GM21619 (cell line): ENCODE results near the gene TUBGCP2.
"Not testable (repeated sequence)": the region's sequence is repeated elsewhere in the genome, so short reads cannot be mapped to it uniquely, and the experiment has no call there.

Source experiments
- ATAC-seq: cut with Tn5 transposase; IDR thresholded peaks from one replicate; pipeline ENCODE4 v1.9.1; 2021; ENCODE audit not compliant: unreplicated experiment

The TUBGCP2 gene

DNA sequence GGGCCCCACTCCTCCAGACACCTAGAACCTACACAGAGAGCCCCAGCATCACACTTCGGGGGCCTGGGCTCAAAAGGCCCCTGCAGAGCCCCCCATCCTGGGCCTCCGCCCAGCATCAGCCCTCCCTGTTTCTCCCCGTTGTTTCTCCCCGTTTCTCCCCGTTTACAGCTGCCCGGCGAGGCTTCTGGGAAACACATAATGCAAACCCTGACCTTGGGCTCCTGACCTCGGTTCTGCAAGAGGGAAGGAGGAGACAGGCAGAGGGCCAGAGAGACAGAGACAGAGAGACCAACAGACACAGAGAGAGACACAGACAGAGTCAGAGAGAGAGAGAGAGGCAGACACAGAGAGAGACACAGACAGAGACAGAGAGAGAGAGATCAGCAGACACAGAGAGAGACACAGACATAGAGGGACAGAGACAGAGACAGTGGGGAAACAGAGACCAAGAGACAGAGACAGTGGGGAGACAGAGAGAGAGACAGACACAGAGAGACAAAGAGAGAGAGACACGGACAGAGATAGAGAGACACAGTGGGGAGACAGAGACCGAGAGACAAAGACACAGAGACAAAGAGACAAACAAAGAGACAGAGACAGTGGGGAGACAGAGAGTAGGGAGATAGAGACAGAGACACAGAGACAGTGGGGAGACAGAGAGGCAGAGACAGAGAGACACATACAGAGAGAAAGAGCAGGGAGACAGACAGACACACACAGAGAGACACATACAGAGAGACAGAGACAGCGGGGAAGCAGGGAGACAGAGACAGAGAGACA, 58.5 kb downstream of the TUBGCP2 start:
- no peak for ATAC-seq

DNA sequence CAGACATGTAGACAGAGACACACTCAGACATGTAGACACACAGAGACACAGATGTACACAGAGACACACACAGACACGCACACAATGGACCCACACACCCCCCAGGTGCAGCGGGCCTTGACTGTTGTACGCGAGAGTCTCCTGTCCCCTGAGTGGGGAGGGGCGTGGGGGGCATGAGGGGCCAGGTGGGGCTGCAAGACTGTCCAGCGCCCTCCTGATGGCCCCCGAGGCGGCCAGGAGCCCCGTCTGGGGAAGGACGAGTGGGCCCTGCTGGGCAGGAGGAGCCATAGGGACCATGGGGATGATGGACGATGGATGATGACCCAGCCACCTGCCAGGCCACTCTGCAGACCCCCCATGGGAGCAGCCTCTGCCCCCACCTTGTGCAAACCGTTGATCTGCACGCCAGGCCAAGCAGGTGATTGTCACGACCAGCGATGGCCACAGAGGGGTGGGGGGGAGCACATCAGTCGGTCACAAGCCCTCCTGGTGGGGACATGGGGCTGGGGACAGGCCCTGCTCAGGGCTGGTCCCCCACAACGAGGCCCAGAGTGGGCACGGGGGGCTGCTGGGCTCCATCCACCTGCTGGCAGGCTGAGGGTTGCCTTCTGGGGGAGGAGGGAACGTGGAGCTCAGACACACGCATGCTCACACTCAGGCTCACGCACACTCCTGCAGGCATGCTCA, 59.4 kb downstream of the TUBGCP2 start:
- ATAC-seq: no peak

DNA sequence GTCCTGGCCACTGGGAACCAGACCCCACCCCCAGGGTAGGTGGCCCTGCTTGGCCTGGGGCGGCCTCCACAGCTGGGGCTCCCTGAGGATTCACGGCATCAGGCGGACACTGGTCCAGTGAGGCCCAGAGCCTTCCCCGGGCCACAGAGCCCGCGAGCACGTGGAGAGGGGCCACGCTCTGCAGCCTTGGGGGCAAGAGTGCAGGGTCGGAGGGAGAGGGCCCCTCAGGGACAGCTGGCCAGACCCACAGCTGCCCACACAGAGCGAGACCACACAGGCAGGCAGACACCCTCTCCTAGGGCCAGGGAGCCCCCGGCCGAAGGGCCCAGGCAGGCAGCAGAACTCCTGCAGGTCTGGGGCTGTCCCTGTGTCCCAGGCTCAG, 60.3 kb downstream of the TUBGCP2 start:
- ATAC-seq: no peak

DNA sequence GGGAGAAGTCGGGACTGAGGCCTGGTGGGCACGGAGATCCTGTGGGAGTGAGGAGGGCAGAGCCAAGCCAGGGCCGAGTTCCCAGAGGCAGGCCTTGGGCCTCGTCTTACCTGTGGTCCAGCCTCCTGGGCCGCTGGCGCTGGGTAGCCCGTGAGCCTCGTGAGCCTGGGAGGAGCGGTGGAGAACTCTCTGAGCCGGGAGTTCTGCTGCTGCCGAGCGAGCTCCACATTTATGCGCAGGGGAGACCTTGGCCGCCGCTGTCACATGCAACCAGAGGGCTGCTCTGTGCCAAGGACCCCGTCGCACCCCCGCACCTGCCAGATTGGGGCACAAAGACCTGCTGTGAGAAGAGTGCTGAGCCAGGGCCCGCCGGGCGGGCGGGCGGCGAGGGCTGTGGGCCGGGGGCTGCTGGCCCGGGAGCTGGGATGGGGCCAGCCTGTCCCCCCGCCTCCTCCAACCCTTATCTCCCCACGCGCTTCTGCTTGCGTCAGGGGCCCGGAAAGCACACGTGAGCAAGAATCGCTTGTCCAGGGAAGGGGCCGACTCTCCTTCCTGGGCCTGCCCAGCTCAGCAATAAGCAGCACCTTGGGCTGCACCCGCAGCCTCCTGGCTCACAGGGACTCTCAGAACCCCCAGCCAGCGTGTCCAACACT, 60.9 kb downstream of the TUBGCP2 start:
- no peak for ATAC-seq

DNA sequence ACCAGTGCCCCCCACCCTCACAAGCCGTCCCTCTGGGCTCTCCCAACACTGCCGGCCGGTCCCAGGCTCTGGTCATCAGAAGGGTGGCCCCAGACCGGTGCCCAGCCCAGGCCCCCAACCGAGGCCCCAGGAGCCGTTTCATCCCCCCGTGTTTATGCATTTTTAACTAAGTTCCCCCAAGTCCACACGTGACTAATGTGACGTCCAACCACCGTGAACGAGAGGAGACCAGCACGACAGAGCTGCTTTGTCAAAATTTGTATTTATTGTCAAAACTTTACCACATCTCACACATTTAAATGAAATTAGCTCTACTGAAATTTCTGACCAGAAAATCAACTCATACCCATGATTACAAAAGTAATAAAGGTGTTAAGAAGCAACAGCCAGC, 62.4 kb downstream of the TUBGCP2 start:
- no peak for ATAC-seq

DNA sequence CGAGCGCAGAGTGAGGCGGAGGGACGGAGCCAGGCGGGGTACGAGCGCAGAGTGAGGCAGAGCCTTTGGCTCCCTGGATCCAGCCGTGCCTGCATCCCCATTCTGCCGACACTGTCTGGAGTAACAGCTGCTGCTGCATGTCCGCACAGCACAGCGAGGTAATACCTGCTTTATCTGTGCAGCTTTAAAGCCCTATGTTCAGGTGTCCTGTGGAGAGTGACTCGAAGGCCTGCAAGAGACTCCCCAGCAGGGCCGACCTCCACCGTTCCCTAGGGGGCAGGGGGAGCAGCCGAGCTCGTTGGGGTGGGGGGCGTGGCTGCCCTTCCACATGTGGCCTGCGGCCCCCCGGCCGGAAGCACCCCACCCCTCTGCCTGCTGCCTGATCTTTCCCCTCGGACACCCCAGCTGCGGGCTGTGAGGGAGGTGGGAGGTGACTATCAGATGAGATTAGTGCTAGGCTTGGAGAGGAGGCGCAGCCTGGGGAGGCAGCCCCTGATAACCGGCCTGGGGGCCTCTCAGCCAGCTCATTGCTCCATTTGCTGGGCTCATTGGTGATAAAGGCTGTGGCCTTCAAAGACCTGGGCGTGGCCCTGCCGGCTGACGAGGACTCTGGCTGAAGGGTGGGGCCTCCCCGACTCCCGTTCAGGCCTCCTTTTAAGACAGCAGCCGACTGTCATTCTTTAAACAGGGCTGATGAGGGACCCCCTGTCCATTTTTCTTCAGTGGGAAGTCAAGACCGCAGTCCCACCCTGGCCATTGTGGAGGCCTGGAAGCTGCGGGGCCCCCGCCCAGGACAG, 63.0 kb downstream of the TUBGCP2 start:
- no peak for ATAC-seq

DNA sequence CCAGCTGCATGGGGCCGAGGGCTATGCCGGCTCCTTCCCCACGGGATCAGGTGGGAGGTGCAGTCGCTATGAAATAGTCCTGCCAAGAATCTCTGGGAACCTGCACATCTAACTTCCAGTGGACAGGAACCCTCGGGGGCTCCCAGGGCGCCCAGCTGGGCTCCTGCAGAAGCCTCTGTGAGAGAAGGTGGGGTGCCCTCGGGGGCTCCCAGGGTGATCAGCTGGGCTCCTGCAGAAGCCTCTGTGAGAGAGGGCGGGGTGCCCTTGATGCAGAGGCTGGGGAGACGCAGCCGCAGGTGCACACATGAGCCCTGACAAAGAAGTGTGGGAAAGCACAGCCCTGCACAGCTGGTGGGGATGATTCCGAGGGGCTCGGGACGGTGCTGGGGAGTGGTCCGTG, 65.1 kb downstream of the TUBGCP2 start:
- no peak for ATAC-seq

DNA sequence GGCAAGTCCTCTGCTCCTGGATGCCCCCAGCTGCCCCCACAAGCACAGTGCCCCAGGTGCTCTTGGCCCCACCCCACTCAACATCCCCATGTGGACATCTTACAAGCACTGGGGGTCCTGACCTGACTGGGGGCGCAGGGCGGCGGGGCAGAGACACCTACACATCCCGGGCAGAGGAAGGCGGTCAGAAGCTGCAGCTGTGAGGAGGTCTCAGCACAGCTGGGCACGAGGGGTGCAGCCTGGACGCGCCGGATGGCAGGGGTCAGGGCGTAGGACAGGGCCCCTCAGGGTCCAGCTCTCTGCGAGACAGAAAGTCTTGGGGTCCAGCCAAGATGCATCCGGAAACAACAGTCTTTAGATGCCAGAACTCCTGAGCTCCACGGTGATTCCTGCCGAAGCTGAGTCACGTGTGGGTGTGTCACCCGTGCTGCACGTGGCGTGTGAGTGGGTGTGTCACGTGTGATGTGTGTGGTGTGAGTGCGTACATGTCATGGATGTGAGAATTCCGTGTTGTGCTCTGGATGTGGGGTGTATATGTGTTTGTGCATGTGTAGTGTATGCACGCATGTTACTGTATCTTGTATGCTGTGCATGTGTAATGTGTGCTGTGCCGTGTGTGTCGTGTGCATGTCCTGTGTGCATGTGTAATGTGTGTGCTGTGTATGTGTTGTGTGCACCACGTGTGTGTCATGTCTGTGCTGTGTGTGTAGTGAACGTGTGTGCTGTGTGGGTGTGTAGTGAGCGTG, 65.9 kb downstream of the TUBGCP2 start:
- no peak for ATAC-seq

DNA sequence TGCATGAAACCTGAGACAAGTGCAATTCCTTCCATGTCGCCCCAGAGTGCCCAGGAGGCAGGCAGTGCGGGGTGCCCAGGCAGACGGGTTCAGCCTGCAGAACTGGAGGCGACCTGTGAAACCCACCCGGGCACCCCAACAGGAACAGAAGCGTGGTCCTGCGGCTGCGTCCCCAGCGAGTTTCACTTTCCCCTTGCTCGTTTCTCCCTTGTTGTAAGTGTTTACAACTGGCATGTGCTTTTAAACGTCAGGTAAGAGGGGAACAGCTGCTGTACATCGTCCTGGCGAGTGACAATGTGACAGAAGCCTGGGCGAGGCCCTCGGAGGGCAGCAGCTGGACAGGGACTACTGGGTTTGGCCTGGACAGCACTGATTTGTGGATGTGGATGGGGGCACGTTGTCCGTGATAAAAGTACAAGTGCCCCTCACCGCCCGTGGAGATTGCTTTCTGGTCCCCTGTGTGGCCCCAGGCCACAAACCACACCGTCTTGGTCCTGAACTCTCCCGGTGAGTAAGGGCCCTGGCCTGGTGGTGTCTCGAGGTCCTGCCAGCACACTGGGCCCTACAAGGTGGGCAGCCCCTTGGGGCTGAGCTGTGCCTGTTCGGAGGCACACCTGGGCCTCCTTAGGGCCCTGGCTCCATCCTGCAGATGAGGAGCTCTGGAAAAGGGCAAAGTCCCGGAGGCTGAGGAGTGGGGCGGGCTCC, 67.0 kb downstream of the TUBGCP2 start:
- ATAC-seq: peak; percentile 64

DNA sequence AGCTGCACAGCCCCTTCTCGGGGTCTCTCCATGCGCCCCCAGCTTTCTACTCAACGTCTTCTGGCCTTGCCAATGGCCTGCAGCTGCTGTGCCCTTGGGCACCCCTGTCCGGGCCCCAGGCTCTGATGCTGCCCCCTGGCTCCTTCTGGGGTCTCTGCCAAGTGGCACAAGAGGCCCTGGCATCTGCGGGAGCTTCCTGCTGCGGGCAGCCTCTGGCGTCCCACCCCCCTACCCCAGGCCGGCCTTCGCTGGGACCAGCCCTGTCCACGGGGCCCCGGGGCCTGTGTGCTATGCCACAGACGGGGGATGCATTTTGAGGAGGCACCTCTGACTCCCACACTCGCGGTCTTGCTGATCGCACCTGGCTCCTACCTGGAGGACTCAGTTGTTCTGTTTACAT, 68.7 kb downstream of the TUBGCP2 start:
- no peak for ATAC-seq

DNA sequence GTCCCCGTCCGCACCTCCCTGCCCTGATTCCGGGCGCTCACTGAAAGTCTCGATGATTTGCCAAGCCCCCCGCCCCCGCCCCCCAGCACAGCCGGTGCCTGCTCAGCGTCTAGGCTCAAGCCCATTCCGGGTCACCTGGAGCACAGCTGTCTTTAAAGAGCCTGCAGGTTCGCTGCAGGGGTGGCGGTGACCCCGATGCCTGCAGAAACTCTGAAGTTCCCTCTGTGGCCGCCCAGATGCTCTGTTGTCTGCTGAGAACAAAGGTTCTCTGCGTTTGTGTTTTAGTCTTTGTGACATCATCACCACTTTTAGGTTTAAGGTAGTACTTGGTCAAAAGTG, 70.2 kb downstream of the TUBGCP2 start:
- no peak for ATAC-seq

DNA sequence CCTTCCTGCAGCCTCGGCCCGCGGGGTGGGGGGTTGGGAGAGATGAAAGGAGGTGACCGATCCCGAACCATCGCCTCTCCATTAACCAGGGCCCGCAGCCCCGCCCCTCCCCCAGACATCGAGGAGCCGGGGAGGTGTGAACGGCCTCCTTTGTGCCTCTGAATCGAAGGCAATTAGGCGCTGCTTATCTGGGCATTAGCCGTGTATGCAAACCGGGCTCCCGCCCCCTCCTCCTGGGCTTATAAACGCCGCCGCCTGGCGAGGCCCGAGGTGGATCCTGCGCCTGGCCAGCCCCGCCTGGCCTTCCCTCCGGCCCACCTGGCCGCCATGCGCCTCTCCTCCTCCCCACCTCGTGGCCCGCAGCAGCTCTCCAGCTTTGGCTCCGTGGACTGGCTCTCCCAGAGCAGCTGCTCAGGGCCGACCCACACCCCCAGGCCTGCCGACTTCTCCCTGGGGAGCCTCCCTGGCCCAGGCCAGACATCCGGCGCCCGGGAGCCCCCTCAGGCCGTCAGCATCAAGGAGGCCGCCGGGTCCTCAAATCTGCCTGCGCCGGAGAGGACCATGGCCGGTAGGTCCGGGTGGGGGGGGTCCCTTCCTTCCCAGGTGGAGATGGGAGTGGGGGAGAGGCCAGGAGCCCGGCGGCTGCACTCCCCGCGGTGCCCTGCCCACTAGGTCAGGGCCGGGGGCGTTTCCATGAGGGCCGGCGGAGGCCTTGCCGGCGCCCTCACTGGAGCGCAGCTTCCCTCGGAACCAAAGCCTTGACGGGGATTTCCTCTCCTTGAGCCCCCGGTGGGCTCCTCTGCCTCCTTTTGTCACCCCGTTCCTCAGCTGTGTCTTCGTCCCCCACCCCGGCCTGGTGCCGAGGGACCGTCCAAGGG, 70.8 kb downstream of the TUBGCP2 start, which contains the start of gene VENTX:
VENTX (plus strand) TSS at position 268 of the 878 bp plus-strand sequence; CDS start at position 328, 60 bp downstream.
- ATAC-seq: no peak

DNA sequence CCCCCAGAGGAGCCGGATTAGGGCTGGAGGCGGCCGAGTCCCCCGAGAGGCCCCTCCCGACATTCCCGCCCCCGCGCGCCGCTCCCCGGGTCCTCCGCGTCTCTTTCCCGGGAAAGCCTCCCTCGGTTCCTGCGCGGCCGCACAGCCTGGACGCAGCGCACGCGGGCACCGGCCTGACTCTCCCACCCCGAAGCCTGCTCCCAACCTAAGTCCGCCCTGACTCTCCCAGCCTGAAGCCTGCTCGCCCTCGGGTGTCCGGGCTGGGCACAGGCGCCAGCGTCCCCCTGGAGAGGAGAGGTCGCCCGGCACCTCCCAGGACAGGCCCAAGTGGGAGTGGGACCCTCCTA, 71.5 kb downstream of the TUBGCP2 start:
- ATAC-seq: no peak

DNA sequence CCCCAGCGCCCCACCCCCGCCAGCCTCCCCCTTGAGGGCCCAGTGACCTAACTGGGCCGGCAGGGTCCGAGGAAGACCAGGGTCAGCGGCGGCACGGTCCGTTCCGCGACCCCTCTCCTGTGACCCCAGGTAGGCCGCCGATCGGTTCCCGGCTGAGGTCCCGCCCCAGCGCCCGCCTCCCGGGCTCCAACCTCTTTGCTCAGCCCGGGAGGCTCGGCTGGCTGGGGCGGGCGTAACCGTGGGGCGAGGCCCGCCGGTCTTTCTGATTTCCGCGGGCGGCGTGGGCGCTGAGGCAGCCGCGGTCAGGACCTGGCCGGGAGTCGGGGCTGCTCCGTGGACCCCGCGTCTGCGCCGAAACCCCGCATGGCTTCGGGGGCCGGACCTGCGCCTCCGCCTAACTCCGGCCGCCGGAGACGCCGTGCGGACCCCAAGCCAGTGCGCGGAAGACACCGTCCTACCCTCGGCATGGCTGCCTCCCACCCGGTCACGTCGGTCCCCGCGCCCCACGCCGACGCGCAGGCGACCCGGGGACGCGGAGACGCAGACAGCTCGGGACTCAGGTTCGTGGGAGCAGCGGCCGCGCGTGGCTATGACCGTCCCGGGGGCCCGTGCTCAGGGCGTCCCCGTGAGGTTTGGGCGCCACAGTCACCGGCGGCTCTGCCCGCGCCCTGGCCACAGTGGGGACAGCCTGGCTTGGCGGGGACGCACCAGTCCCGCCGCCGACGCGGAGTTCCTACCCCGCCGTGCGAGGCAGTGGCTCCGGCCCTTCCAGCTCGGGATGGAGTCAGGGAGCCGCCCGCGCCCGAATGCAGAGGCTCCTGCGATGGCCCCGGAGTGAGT, 72.1 kb downstream of the TUBGCP2 start:
- ATAC-seq: no peak

DNA sequence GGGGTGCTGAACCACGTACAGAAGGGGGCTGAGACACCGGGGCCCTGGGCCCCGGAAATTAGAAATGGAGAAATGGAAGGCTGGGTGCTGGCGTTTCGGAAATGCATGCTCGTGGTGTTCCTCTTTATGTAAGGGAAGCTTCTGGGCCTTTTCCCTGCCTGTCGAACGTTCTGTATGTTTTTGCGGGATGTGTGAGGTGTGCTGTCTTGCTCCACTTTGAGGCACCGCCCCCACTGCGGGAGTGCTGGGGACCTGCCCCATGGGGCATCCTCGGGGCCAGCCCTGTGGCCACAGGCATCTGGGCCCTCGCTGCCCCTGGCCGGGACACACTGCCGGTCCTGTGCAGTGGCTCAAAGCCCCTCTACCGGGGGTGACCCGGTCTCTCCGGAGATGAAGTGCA, 72.7 kb downstream of the TUBGCP2 start:
- no peak for ATAC-seq

DNA sequence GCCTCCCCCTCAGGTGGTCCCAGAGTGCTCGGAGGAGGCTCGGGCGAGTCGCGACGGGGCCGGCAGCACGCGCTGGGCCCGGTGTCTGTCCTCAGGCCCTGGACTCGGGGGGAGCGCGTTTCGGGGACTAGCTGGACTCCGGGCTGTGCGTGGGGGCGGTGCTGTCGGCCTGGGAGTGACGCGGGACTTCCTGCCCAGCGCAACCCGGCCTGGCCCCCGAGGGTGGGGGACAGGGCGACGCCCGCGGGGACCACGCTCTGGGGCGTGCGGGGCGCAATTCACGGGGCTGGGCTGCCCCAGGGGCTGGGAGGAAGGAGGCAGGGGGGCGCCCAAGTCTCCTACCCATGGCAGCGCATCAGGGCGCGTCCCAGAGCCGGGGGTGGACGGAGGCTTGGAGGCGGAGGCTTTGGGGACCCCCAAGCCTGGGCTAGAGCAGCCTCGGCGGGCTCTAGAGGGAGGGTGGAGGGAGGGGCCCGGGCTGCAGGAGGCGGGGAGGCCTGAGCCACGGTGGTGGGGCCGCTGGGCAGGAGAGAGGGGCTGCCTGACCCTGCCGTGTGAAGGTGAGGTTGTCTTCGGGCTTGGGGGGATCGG, 73.3 kb downstream of the TUBGCP2 start:
- no peak for ATAC-seq

DNA sequence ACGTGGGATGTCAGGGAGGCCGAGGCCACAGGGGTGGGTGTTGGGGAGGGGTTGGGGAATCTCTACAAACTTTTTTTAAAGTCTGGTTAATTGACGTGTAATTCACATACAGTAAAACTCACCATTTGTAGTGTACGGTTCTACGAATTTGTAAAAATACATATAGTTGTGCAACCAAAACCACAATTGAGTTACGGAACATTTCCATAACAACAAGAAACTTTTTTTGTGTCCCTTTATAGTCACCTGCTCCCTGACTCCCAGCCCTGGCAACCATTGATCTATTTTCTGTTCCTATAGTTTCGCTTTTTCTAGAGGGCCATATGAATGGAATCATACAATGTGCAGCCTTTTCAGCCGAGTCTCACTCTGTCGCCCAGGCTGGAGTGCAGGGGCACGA, 73.9 kb downstream of the TUBGCP2 start:
- ATAC-seq: not testable (repeated sequence)
